Omental fat pad (tissue), 4 donors: ENCODE measurements around the gene TBC1D22A. TPM values are rescaled to one million over a fixed set of nuclear protein-coding genes. Genes with fewer than 3 reads are reported as not detected.
"Not testable (repeated sequence)": the region's sequence is repeated elsewhere in the genome, so short reads cannot be mapped to it uniquely, and the experiment has no call there.

ENCODE experiments used
- ATAC-seq: fragments of 150-250 bp; one replicate; pipeline ENCODE4 v1.9.1; 2016; ENCODE audit warnings: mild to moderate bottlenecking, moderate library complexity; ENCODE audit not compliant: low FRiP score
- DNase-seq: peaks from one replicate; pipeline ENCODE4 v3.0.0-alpha.2; 2019; ENCODE audit warnings: low spot score
- total RNA-seq, 4 donors: library from RNA; depleted of rRNA; stranded (reverse); fragments of >200 nt; gene quantifications; one replicate each; pipeline ENCODE4 v1.1.0, GENCODE V29; 2016
- TF ChIP-seq, protein P1 (sequence below), 3 donors: fragments of 450-650 bp; IDR thresholded peaks; one replicate each; pipeline ENCODE4 v1.5.1; 2016 to 2017; ENCODE audit warnings: antibody characterized with exemption in 3 of 3, mild to moderate bottlenecking in 3 of 3, moderate library complexity in 2 of 3

TBC1D22A gene
- total RNA-seq, 4 donors from 2014 or later: 21.3 to 31.2 (median 24.5) TPM

DNA sequence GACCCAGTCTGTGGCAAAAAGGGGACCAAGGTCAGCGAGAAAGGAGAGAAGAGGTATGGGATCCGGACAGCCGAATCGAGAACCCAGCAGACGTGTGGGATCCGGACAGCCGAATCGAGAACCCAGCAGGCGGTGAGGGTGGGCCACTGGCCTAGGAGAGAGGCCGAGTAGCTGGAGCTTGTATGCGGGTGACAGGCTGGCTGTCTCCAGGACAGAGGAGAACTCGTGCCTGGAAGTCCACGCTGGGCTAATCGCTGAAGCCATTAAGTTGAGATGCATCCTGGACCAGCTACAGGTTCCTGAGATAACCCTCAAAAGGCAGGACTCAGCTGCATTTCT is 30.4 kb upstream of the TBC1D22A start:
- DNase-seq: no peak
- TF ChIP-seq, protein P1, sequence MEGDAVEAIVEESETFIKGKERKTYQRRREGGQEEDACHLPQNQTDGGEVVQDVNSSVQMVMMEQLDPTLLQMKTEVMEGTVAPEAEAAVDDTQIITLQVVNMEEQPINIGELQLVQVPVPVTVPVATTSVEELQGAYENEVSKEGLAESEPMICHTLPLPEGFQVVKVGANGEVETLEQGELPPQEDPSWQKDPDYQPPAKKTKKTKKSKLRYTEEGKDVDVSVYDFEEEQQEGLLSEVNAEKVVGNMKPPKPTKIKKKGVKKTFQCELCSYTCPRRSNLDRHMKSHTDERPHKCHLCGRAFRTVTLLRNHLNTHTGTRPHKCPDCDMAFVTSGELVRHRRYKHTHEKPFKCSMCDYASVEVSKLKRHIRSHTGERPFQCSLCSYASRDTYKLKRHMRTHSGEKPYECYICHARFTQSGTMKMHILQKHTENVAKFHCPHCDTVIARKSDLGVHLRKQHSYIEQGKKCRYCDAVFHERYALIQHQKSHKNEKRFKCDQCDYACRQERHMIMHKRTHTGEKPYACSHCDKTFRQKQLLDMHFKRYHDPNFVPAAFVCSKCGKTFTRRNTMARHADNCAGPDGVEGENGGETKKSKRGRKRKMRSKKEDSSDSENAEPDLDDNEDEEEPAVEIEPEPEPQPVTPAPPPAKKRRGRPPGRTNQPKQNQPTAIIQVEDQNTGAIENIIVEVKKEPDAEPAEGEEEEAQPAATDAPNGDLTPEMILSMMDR (IDR thresholded peaks at IDR 0.05): no peak
- no peak for ATAC-seq

DNA sequence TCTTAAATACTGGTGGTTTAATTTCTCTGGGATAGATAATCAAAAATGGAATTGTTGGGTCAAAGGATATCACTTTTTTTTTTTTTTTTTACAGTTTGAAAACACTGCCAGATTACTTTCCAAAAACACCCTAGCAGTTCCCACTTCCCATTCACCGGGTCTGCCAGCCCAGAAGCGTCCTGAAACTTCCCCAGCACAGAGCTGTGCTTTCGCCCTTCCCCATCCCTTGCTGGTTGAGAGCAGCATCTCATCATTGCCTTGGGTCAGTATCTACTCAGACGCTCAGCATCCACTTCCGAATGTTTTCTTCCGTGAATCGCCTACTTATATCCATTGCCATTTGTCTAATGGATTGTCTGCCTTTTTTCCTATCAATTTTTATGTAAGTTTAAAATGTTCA is 29.9 kb upstream of the TBC1D22A start:
- TF ChIP-seq, protein P1 (IDR thresholded peaks at IDR 0.05): no peak
- ATAC-seq (no peak), DNase-seq (no peak)

DNA sequence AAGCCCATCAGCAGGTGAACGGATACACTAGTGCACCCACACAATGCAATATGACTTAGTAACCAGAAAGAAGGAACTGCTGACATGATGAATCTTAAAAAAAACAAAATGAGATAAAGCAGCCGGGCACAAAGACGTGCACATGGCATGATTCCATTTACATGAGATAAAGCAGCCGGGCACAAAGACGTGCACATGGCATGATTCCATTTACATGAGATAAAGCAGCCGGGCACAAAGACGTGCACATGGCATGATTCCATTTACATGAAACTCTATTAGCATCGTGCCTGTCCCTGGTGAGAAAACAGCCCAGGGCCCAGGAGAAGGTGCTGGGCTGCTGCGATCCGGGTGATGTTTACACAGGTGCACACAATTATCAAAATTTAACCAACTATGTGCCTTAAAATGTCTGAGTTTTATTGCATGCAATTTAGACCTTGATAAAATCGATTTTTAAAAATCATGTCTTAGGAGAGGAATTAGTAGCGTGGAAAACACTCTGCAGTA is 28.2 kb upstream of the TBC1D22A start:
- ATAC-seq, DNase-seq: not testable (repeated sequence)

DNA sequence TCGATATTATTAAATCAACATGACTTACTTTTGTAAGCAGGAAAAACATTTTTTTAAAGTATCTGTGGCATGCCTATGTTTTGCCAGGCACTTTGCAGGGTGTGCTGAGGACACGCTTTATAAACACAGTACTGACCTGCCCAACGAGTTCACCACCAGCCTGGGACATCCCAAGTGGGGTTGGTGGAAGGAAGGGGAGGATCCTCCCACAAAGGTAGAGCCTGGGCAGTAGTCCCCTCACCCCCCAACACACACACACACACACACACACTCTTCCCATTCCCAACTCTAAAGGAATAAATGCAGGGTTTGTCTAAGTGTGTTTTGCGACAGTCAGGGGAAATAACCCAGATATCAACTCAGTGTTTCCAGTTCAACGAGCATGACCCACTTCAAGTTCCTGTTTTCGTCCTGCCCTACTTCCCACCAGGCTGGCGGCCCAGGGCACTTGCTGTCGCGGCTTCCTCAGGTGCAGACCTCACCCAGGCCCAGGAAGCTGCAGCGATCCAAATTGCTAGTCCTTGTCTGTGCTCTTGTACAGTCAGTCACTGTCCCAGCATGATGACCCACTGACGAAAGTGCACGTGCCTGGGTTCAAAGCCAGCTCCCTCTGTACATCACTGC is 27.5 kb upstream of the TBC1D22A start:
- DNase-seq (no peak), ATAC-seq (no peak)
- TF ChIP-seq, protein P1 (IDR thresholded peaks at IDR 0.05): no peak

DNA sequence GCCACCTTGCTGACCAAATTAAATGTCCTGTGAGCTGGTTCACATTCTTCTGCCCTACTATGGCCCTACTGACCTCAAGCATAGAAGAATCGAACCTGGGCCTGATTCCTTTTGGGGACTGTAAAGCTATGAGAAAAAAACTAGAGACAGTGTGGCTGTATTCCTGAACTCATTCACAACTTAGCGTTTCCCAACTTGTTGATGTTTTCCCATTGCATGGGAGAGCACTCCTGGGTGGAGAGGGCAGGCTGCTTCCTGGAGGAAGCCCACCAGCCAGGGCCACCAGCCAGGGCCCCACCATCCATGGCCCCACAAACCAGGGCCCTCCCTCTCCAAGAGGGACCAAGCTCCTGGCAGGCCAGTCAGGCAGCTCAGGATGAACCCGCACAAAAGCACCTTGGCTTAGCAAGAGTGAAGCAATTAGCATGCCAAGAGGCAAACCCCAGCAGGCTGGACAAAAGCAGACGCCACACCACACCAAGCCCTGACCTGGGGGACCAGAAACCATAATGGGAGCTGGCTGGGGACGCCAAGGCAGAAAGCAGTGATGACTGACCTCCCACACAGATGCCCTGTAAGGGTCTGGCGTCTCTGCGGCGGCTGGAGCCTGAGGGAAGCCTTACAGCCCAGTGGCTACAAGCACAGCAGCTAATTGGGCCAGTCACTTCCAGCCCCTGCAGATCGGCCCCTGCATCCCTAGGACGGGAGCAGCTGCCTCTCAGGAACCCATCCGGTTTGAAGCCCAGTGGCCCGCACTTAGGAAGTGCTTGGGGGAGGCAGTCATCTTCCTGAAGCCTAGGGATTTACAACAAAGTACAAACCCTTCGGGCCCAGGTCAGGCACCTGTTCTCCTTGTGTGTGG is 26.5 kb upstream of the TBC1D22A start:
- TF ChIP-seq, protein P1 (IDR thresholded peaks at IDR 0.05): no peak
- ATAC-seq (no peak), DNase-seq (no peak)

DNA sequence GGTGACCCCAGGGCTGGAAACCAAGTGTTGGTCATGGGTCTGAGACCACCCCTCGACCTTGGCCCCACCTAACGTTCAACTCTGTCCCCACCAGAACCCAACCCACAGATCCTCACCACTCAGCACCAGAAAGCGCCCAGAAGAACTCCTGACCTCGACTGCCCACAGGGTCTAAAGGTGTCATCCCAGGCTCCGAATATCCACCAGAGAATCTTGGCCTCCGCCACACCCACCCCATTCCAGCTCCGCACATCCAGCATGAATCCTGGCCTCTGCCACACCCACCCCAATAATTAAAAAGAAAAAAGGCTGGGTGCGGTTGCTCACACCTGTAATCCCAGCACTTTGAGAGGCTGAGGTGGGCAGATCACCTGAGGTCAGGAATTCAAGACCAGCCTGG is 25.7 kb upstream of the TBC1D22A start:
- ATAC-seq (no peak), DNase-seq (no peak)
- TF ChIP-seq, protein P1 (IDR thresholded peaks at IDR 0.05): no peak

DNA sequence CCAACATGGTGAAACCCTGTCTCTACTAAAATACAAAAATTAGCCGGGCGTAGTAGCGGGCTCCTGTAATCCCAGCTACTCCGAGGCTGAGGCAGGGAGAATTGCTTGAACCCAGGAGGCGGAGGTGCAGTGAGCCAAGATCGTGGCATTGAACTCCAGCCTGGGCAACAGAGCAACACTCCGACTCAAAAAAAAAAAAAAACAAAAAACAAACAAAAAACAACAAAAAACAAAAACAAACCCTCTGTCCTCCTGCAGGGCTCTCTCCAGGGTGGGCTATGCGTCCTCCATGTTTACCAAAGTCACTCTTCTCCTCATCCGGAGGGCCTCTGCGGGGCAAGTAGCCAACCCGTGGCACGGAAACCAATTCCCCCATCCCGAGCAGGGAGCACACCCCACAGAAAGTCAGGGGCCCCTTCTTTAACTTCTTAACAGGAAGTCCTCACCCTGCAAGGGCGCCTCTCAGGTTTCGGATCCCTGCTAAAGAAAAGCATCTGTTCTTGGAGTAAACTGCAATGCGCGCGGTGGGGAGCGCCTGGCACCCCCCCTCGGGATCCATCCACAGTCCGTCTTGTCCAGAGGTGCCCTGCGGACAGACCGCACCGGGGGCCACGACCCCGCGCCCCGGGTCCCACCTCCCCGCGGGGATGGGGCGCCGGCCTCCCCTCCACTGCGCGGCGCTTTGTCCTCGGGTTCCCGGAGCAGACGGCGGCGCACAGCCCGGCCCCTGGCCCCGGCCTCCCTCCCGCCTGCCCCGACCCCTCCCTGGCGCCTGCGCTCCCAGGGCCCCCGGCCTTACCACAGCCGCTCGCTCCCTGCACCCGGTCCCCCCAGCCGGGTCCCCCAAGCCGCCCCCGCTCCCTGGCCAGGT is 25.1 kb upstream of the TBC1D22A start:
- peak; percentile 14 for ATAC-seq
- DNase-seq: no peak
- TF ChIP-seq, protein P1 (IDR thresholded peaks at IDR 0.05): no peak
